ENCODE data around the gene MYMK. TPM values are rescaled to one million over a fixed set of nuclear protein-coding genes. Genes with fewer than 3 reads are reported as not detected.

The MYMK gene
- total and polyA plus RNA-seq, 2 of the 4 experiments (the other 2 are of a cell fraction), result not detected

DNA sequence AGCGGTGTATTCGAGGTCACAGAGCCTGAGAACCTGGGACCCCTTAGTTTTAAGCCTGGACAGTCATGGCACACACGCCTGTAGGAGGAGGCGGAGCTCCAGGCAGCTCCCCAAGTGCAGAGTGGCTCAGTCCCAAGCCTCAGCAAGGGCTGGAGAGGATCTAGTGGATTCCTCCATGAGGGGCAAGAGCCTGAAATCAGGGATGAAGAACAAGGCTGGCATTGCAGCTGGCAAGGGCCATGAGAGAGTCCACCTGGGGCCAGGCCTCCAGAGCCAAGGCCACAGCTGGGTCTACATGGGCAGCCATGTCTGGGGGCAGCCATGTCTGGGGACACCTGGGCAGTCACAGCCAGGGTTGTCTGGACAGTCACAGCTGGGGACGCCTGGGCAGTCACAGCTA lies 31.6 kb upstream of the MYMK start:
- no peak overlapping the region for H4K91ac ChIP-seq (ENCODE audit: insufficient read depth, low read depth, low read length)
- H3K4me3 ChIP-seq (ENCODE audit: insufficient read depth, low read depth, low read length), result no peak overlapping the region
- H4K8ac ChIP-seq (ENCODE audit: low read depth in 2 of 2, low read length in 2 of 2), result no peak overlapping the region
- H4K5ac ChIP-seq (ENCODE audit: low read depth, low read length), result no peak overlapping the region
- no peaks in the 10 kb centered on the region for H3K36me3 ChIP-seq (ENCODE audit: control insufficient read depth, insufficient read depth, low read length)
- dilution Hi-C loops (cut with HindIII; ENCODE audit: low sequenced_read_pairs, unreplicated experiment) (no loop called here), intact Hi-C loops (cut with micrococcal nuclease) (no loop called here), in situ Hi-C loops (cut with MboI; ENCODE audit: low sequenced_read_pairs) (no loop called here)
- peaks cover 3% of the 10 kb centered on the region; the same call in 1 of the 2 replicates for H3K9me1 ChIP-seq (ENCODE audit: insufficient read depth, low read length)
- H3K4me1 ChIP-seq (ENCODE audit: control insufficient read depth, insufficient read depth, low read length), result peaks cover 12% of the 10 kb centered on the region
- no peak overlapping the region for H2BK120ac ChIP-seq (ENCODE audit: low read depth, low read length)
- no peak overlapping the region for H2AFZ ChIP-seq (replicated peaks; ENCODE audit: low read length, poor library complexity)
- ChIA-PET POLR2A (ENCODE audit: unreplicated experiment) (no interaction called here), CTCF (no interaction called here)
- no peaks in the 10 kb centered on the region for H3K9me3 ChIP-seq (ENCODE audit: control insufficient read depth, insufficient read depth, low read length)
- peaks cover 9% of the 10 kb centered on the region for H3K27me3 ChIP-seq (ENCODE audit: control insufficient read depth, insufficient read depth, low read length)
- no peak for DNase-seq
- TF ChIP-seq SMC3 (IDR thresholded peaks at IDR 0.05; ENCODE audit: low read depth, low read length) (no peak), POLR2A (IDR thresholded peaks at IDR 0.05; ENCODE audit: low read depth, low read length) (no peak), BHLHE40 (IDR thresholded peaks at IDR 0.05; ENCODE audit: low read depth, low read length) (no peak), MXI1 (IDR thresholded peaks at IDR 0.05; ENCODE audit: borderline replicate concordance, low read depth, low read length) (no peak), NFE2L2 (IDR thresholded peaks at IDR 0.05; ENCODE audit: low read depth, low read length) (no peak), CHD1 (IDR thresholded peaks at IDR 0.05; ENCODE audit: low read depth, low read length) (no peak), RCOR1 (IDR thresholded peaks at IDR 0.05; ENCODE audit: insufficient replicate concordance, low read length) (no peak)
- TF ChIP-seq, protein P1, sequence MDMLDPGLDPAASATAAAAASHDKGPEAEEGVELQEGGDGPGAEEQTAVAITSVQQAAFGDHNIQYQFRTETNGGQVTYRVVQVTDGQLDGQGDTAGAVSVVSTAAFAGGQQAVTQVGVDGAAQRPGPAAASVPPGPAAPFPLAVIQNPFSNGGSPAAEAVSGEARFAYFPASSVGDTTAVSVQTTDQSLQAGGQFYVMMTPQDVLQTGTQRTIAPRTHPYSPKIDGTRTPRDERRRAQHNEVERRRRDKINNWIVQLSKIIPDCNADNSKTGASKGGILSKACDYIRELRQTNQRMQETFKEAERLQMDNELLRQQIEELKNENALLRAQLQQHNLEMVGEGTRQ (IDR thresholded peaks at IDR 0.05; ENCODE audit: low read depth, low read length), result no peak
- TF ChIP-seq, protein P2, sequence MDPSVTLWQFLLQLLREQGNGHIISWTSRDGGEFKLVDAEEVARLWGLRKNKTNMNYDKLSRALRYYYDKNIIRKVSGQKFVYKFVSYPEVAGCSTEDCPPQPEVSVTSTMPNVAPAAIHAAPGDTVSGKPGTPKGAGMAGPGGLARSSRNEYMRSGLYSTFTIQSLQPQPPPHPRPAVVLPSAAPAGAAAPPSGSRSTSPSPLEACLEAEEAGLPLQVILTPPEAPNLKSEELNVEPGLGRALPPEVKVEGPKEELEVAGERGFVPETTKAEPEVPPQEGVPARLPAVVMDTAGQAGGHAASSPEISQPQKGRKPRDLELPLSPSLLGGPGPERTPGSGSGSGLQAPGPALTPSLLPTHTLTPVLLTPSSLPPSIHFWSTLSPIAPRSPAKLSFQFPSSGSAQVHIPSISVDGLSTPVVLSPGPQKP (IDR thresholded peaks at IDR 0.05; ENCODE audit: borderline replicate concordance, low read depth, low read length), result no peak
- TF ChIP-seq, protein P3, sequence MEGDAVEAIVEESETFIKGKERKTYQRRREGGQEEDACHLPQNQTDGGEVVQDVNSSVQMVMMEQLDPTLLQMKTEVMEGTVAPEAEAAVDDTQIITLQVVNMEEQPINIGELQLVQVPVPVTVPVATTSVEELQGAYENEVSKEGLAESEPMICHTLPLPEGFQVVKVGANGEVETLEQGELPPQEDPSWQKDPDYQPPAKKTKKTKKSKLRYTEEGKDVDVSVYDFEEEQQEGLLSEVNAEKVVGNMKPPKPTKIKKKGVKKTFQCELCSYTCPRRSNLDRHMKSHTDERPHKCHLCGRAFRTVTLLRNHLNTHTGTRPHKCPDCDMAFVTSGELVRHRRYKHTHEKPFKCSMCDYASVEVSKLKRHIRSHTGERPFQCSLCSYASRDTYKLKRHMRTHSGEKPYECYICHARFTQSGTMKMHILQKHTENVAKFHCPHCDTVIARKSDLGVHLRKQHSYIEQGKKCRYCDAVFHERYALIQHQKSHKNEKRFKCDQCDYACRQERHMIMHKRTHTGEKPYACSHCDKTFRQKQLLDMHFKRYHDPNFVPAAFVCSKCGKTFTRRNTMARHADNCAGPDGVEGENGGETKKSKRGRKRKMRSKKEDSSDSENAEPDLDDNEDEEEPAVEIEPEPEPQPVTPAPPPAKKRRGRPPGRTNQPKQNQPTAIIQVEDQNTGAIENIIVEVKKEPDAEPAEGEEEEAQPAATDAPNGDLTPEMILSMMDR (conservative IDR thresholded peaks at IDR 0.05; ENCODE audit: low read depth, low read length), result no peak
- H4K20me1 ChIP-seq (ENCODE audit: insufficient read depth, low read length), result no peaks in the 10 kb centered on the region; the same call in 1 of the 2 replicates
- H3K79me1 ChIP-seq (ENCODE audit: low read depth in 1 of 2, low read length in 2 of 2), result no peaks in the 10 kb centered on the region
- no peak overlapping the region for H2BK15ac ChIP-seq (ENCODE audit: low read depth, low read length)
- no TSS peak for BruUV-seq (replicated peaks)
- H2AK9ac ChIP-seq (replicated peaks; ENCODE audit: low read depth, low read length, poor library complexity), result no peak overlapping the region
- ATAC-seq (ENCODE audit: low read depth), result no peak
- no peak overlapping the region for H2BK20ac ChIP-seq (ENCODE audit: low read depth, low read length)
- no peak overlapping the region for H3K14ac ChIP-seq (replicated peaks; ENCODE audit: low read depth, low read length)
- H3K56ac ChIP-seq (ENCODE audit: extremely low read depth, insufficient read depth, low read length), result no peak overlapping the region
- no peak overlapping the region for H3K27ac ChIP-seq (ENCODE audit: insufficient read depth, low read length)
- no peak overlapping the region for H3K4ac ChIP-seq (ENCODE audit: low read depth, low read length)
- H2AK5ac ChIP-seq (ENCODE audit: low read depth, low read length), result no peak overlapping the region
- no CpG with 5 or more reads among the region's 5 CpGs for WGBS, 2 experiments (ENCODE audit: extremely low coverage in 2 of 2, insufficient read length in 1 of 2)
- H3K9ac ChIP-seq (ENCODE audit: low read depth, low read length), result no peak overlapping the region
- no peak overlapping the region for H3K4me2 ChIP-seq (ENCODE audit: low read depth, low read length)
- no peak overlapping the region for H2BK5ac ChIP-seq (ENCODE audit: low read depth, low read length, poor library complexity, severe bottlenecking)
- no peak overlapping the region for H3K18ac ChIP-seq (ENCODE audit: low read depth, low read length)
- H3K23ac ChIP-seq (ENCODE audit: low read depth, low read length), result no peak overlapping the region
